Mesothelial cell of epicardium (in vitro differentiated cells): ENCODE results near the gene GRAMD4. TPM values are rescaled to one million over a fixed set of nuclear protein-coding genes. Genes with fewer than 3 reads are reported as not detected.

Experiments
- DNase-seq, 2 experiments: peaks; one replicate each; pipeline ENCODE4 v3.0.0; 2021; ENCODE audit warnings: low spot score in 2 of 2; ENCODE audit not compliant: unreplicated experiment in 2 of 2
- H3K27ac Mint-ChIP-seq: 2 replicates; pipeline ENCODE4 v1.8.0; 2021; ENCODE audit warnings: mixed read lengths
- H3K27me3 Mint-ChIP-seq: 2 replicates; pipeline ENCODE4 v1.8.0; 2021; ENCODE audit warnings: low read depth, mixed read lengths
- H3K36me3 Mint-ChIP-seq: 2 replicates; pipeline ENCODE4 v1.8.0; 2021; ENCODE audit warnings: mixed read lengths
- H3K4me1 Mint-ChIP-seq: 2 replicates; pipeline ENCODE4 v1.8.0; 2021; ENCODE audit warnings: mixed read lengths
- H3K4me3 Mint-ChIP-seq: 2 replicates; pipeline ENCODE4 v1.8.0; 2021; ENCODE audit warnings: mild to moderate bottlenecking, moderate library complexity, mixed read lengths
- H3K9me3 Mint-ChIP-seq: 2 replicates; pipeline ENCODE4 v1.8.0; 2021; ENCODE audit warnings: mixed read lengths
- total RNA-seq: library from RNA; stranded (reverse); gene quantifications from 3 replicates; pipeline ENCODE4 v1.2.1, GENCODE V29; 2021
- TF ChIP-seq, protein P1 (sequence below): fragments of 200-600 bp; sonication (generic); IDR thresholded peaks from one replicate; pipeline ENCODE4 v1.5.0; 2021; ENCODE audit warnings: antibody characterized with exemption; ENCODE audit not compliant: unreplicated experiment

Gene GRAMD4
- total RNA-seq, 1 donor from 2014 or later = 58.3 TPM

DNA sequence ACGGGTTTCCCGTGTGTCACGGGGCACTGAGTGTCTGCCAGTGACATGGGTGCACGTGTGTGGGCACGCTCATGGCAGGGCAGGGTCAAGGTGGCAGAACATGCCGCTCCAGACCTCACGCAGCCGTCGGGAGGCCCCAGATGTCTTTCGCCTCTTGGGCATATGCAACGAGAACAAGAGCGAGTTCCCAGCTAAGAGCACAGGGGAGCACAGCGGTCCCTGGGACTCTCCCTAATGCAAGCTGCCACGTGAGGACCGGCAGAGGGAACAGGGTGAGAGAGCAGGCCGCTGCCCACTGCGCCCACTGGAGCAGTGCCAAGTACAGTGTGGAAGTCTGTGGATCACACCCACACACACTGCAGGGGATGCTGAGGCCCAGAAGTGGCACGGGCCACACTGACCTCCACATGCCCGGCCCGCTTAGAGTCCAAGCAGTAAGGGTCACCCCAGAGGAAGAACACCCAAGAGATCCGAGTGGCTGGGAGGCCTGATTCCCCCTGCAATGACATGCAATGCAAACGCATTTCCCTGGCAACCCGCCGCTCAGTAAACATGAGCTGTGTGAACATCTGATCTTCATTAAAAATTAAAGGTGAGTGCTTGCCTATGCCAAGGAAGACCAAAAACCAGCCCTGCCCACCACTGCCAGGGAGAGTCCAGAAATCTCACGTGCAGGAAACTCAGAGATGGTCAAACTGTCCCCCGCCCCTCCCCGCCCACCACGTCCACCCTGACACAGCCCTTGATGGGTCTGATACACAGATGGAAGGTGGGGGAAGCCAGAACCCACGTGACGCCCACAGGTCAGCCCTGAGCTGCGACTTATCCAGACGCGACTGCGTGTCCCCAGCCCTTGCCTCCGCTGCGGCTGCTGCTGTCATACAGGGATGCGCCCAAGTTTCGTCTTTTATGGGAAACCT, 106.1 kb downstream of the GRAMD4 start:
- DNase-seq = no peak

DNA sequence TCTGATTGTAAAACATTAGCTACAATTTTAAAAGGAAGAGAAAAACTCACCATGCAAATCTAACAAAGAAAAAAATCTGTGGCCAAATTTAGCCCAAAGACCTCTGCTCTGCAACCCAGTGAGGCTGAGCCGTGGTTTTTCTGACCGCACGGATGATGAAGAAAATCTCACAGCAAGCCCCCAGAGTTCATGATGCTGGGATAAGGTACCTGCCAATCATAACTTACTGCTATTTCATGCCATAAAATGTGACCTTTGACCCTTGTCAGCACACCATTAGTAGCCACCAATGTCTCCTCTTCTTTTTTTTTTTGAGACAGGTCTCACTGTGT, 106.8 kb downstream of the GRAMD4 start:
- DNase-seq = no peak
- Mint-ChIP-seq H3K36me3 (peaks cover 4% of the 10 kb centered on the region), H3K4me3 (no peak overlapping the region), H3K27me3 (no peaks in the 10 kb centered on the region), H3K27ac (no peak overlapping the region), H3K9me3 (no peaks in the 10 kb centered on the region), H3K4me1 (peaks cover 21% of the 10 kb centered on the region)
- TF ChIP-seq, protein P1, sequence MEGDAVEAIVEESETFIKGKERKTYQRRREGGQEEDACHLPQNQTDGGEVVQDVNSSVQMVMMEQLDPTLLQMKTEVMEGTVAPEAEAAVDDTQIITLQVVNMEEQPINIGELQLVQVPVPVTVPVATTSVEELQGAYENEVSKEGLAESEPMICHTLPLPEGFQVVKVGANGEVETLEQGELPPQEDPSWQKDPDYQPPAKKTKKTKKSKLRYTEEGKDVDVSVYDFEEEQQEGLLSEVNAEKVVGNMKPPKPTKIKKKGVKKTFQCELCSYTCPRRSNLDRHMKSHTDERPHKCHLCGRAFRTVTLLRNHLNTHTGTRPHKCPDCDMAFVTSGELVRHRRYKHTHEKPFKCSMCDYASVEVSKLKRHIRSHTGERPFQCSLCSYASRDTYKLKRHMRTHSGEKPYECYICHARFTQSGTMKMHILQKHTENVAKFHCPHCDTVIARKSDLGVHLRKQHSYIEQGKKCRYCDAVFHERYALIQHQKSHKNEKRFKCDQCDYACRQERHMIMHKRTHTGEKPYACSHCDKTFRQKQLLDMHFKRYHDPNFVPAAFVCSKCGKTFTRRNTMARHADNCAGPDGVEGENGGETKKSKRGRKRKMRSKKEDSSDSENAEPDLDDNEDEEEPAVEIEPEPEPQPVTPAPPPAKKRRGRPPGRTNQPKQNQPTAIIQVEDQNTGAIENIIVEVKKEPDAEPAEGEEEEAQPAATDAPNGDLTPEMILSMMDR = no peak

More for the DNA sequence above, 106.1 kb downstream of the GRAMD4 start:
- Mint-ChIP-seq H3K36me3 (peaks cover 4% of the 10 kb centered on the region), H3K27ac (no peak overlapping the region), H3K27me3 (no peaks in the 10 kb centered on the region), H3K4me1 (peaks cover 18% of the 10 kb centered on the region), H3K4me3 (no peak overlapping the region), H3K9me3 (no peaks in the 10 kb centered on the region)
- TF ChIP-seq, protein P1 = no peak

DNA sequence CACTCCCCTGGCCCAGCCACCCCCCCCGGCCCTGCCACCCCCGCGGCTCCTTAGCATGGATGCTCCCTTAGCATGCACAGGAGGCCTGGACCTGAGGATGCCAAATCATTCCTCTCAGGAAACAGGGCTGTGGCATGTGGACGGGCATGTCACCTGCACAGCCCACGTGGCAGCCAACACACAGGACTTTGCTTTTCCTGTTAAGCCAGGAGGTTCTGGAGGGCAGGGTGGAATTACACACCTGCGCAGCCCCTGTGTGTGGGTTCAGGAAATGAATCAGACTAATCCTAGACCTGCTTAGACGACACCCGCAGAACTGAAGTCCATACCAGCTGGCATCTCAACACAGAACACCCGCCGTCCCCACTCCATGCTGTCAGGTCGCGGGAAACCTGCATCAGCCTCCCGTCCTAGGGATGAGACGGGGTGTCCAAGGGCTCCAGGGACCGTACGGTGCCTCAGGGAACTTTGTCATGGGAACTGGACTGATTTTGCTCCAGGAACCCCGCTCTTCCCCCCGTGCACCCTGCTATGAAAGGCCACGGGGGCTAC, 107.7 kb downstream of the GRAMD4 start:
- H3K27ac Mint-ChIP-seq = no peak overlapping the region
- H3K36me3 Mint-ChIP-seq = peaks cover 4% of the 10 kb centered on the region
- no peaks in the 10 kb centered on the region for H3K27me3 Mint-ChIP-seq
- peaks cover 19% of the 10 kb centered on the region for H3K4me1 Mint-ChIP-seq
- no peak overlapping the region for H3K4me3 Mint-ChIP-seq
- H3K9me3 Mint-ChIP-seq = no peaks in the 10 kb centered on the region
- DNase-seq = no peak
- TF ChIP-seq, protein P1 = no peak

DNA sequence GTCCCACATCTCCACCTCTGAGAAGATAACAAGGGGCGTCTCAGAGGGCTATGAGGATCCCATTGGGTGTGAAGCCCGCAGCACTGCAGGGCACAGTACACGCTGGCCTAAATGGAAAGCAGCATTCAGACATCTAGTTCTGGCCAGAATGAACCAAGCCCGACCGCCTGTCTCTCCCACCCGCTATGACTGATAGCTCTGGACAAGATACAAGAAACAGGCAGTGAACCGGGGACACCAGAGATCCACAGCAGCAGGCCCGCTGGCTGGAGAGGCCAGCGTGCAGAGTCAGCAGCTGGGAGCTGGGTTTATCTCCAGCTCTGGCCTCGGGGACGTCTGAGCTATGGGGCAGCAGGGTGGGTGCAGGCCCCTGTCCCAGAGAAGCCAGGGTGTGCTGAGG, 108.3 kb downstream of the GRAMD4 start:
- peaks cover 19% of the 10 kb centered on the region for H3K4me1 Mint-ChIP-seq
- TF ChIP-seq, protein P1 = no peak
- H3K36me3 Mint-ChIP-seq = peaks cover 4% of the 10 kb centered on the region
- DNase-seq = no peak
- H3K27me3 Mint-ChIP-seq = no peaks in the 10 kb centered on the region
- H3K4me3 Mint-ChIP-seq = no peak overlapping the region
- no peaks in the 10 kb centered on the region for H3K9me3 Mint-ChIP-seq
- H3K27ac Mint-ChIP-seq = no peak overlapping the region

Other genes with a start within 250 kb of the GRAMD4 start
- 17.8 to 18.8 TPM (median 18.4 TPM) in 3 replicates for gene CELSR1, start 82.8 kb upstream of the GRAMD4 start, total RNA-seq
- gene CERK, start 117.9 kb downstream of the GRAMD4 start, total RNA-seq = 50.7 to 51.9 TPM (median 51.3 TPM) in 3 replicates
- 26.2 to 26.7 TPM (median 26.6 TPM) in 3 replicates for gene TBC1D22A, start 142.3 kb downstream of the GRAMD4 start, total RNA-seq